ENCODE results near the gene DYNC2I2. TPM values are rescaled to one million over a fixed set of nuclear protein-coding genes. Genes with fewer than 3 reads are reported as not detected.
A peak's percentile ranks its signal among the peaks of the same experiment; 100 is the strongest.

The DYNC2I2 gene
- total RNA-seq, 1 experiment from 2014 or later = 58.6 TPM

DNA sequence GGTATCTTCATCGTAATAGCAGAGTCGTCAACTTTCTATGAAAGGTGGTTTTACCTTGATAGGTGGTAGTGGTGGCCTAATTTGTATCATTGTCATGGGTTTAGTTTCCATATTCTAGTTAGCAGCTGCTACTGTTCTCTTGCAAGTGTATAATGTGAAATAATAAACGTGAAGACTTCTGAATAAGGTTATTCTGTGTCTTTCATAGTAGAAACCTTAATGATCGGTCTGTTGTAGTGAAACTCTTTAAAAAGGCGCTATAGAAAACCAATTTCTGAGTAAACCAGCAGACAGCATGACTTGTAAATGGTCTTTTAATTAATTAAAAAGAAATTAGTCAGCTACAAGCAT is 34.0 kb upstream of the DYNC2I2 start:
- no peak overlapping the region for H3K56ac ChIP-seq (ENCODE audit: insufficient read length, low read depth, low read length)
- peak overlapping the region; percentile 96 for H2BK5ac ChIP-seq (ENCODE audit: insufficient read length, low read length)
- no peak overlapping the region for H2BK20ac ChIP-seq (ENCODE audit: low read depth, low read length, poor library complexity, severe bottlenecking)
- H2AFZ ChIP-seq (ENCODE audit: low read length) = no peak overlapping the region
- no peaks in the 10 kb centered on the region for H3K79me1 ChIP-seq (ENCODE audit: insufficient read depth, low read depth, low read length, poor library complexity, severe bottlenecking)
- H3K4me1 ChIP-seq (ENCODE audit: insufficient read depth, low read length) = no peaks in the 10 kb centered on the region; the same call in 1 of the 2 replicates
- DNase-seq = no peak
- H3K18ac ChIP-seq (ENCODE audit: insufficient read length, low read depth, low read length) = peak overlapping the region; percentile 79
- no peak overlapping the region for H2BK15ac ChIP-seq (ENCODE audit: low read depth, low read length)
- no peak overlapping the region for H4K8ac ChIP-seq (replicated peaks; ENCODE audit: insufficient read length, low read depth, low read length)
- H3K9ac ChIP-seq (ENCODE audit: extremely low read depth, insufficient read length, low read length) = peak overlapping the region; percentile 96
- no peak overlapping the region for H3K4ac ChIP-seq (ENCODE audit: low read depth, low read length)
- H2BK12ac ChIP-seq (ENCODE audit: insufficient read length, low read depth, low read length) = no peak overlapping the region
- peak overlapping the region; percentile 100 for H3K4me2 ChIP-seq (ENCODE audit: insufficient read depth, insufficient read length, low read length)
- H2AK5ac ChIP-seq (ENCODE audit: insufficient read length, low read length) = no peak overlapping the region
- no peak overlapping the region for H3K23ac ChIP-seq (ENCODE audit: insufficient read length, low read depth, low read length)
- Mint-ChIP-seq H3K36me3 (ENCODE audit: insufficient read depth in 1 of 3, low read depth in 3 of 3) (peaks cover 61 to 73% (median 62%) of the 10 kb centered on the region in 3 experiments), H3K27me3 (ENCODE audit: low read depth) (no peaks in the 10 kb centered on the region), H3K4me3 (peak overlapping the region; percentile 93 to 99), H3K27ac (peak overlapping the region; percentile 95 to 99 (median 96)), H3K4me1 (peaks cover 36 to 44% of the 10 kb centered on the region in 2 experiments), H3K9me3 (peaks cover 0 to 5% of the 10 kb centered on the region in 2 experiments; a peak in 2 of 5 replicates)
- H4K5ac ChIP-seq (ENCODE audit: insufficient read length, low read depth, low read length) = no peak overlapping the region
- peaks cover 11% of the 10 kb centered on the region for H3K23me2 ChIP-seq (ENCODE audit: insufficient read length, low read depth, low read length, poor library complexity, severe bottlenecking)
- peak overlapping the region; percentile 59 for H3K27ac ChIP-seq (ENCODE audit: insufficient read length, low read depth, low read length)
- no peak overlapping the region for H4K91ac ChIP-seq (ENCODE audit: insufficient read length, low read depth, low read length)
- no peak for TF ChIP-seq CTCF (conservative IDR thresholded peaks at IDR 0.05)
- H4K20me1 ChIP-seq (ENCODE audit: control insufficient read depth, insufficient read depth, insufficient read length) = no peaks in the 10 kb centered on the region
- no peak overlapping the region for H2BK120ac ChIP-seq (ENCODE audit: low read depth, low read length, poor library complexity, severe bottlenecking)
- H3K79me2 ChIP-seq (ENCODE audit: insufficient read depth, low read length) = peaks cover 27% of the 10 kb centered on the region; the same call in 1 of the 2 replicates
- H3K9me3 ChIP-seq (ENCODE audit: control insufficient read depth, low read depth, low read length) = no peaks in the 10 kb centered on the region
- no peaks in the 10 kb centered on the region for H3K27me3 ChIP-seq (ENCODE audit: insufficient read depth, low read length)
- no peak overlapping the region for H3K14ac ChIP-seq (ENCODE audit: insufficient read depth, low read length)
- WGBS (ENCODE audit: extremely low coverage, insufficient read length, low lambda C conversion rate) = no CpG with 5 or more reads among the region's 5 CpGs
- H3T11ph ChIP-seq (ENCODE audit: low read length) = no peak overlapping the region
